ENCODE measurements around the gene SPINDOC.

Gene SPINDOC

GRCh38 chr11:63834535-63835157 lies 21.4 kb downstream of the SPINDOC start:
- DNase-seq: no peak

GRCh38 chr11:63835158-63835545 lies 21.9 kb downstream of the SPINDOC start:
- no peak for DNase-seq

GRCh38 chr11:63837027-63837688 lies 23.9 kb downstream of the SPINDOC start:
- peak; percentile 77 for DNase-seq

GRCh38 chr11:63837739-63838138 lies 24.5 kb downstream of the SPINDOC start:
- DNase-seq: no peak

GRCh38 chr11:63838150-63838677 lies 25.0 kb downstream of the SPINDOC start:
- DNase-seq: no peak

GRCh38 chr11:63838678-63839507 lies 25.6 kb downstream of the SPINDOC start, which contains the start of gene MARK2:
TSS of gene MARK2 (plus strand) at chr11:63839110. CDS start at chr11:63839507, 397 bp downstream.
- DNase-seq: peak; percentile 100

GRCh38 chr11:63839508-63840355 lies 26.5 kb downstream of the SPINDOC start:
- DNase-seq: no peak

- DNase-seq: no peak
Observed at GRCh38 chr11:63840356-63841060, 27.3 kb downstream of the SPINDOC start.

GRCh38 chr11:63841554-63841953 lies 28.3 kb downstream of the SPINDOC start:
- DNase-seq: no peak

- DNase-seq: no peak
Observed at GRCh38 chr11:63843041-63843440, 29.8 kb downstream of the SPINDOC start.

GRCh38 chr11:63844836-63845235 lies 31.6 kb downstream of the SPINDOC start:
- no peak for DNase-seq

GRCh38 chr11:63845303-63845702 lies 32.0 kb downstream of the SPINDOC start:
- no peak for DNase-seq

GRCh38 chr11:63845911-63846310 lies 32.7 kb downstream of the SPINDOC start:
- no peak for DNase-seq

- no peak for DNase-seq
Observed at GRCh38 chr11:63846897-63847296, 33.6 kb downstream of the SPINDOC start.

GRCh38 chr11:63847363-63847762 lies 34.1 kb downstream of the SPINDOC start:
- DNase-seq: no peak

- no peak for DNase-seq
Observed at GRCh38 chr11:63849691-63850090, 36.4 kb downstream of the SPINDOC start.

- no peak for DNase-seq
Observed at GRCh38 chr11:63850920-63851319, 37.7 kb downstream of the SPINDOC start.

- DNase-seq: no peak
Observed at GRCh38 chr11:63851364-63851763, 38.1 kb downstream of the SPINDOC start.

GRCh38 chr11:63853476-63853875 lies 40.2 kb downstream of the SPINDOC start:
- DNase-seq: no peak

GRCh38 chr11:63854696-63855095 lies 41.4 kb downstream of the SPINDOC start:
- DNase-seq: no peak

- DNase-seq: no peak
Observed at GRCh38 chr11:63855975-63856374, 42.7 kb downstream of the SPINDOC start.
